ENCODE results near the gene ETFA.

ETFA gene

GRCh38 chr15:76258460-76258859, 52.8 kb downstream of the ETFA start:
- TF ChIP-seq CTCF (IDR thresholded peaks at IDR 0.05; ENCODE audit: low read depth, low read length), result no peak
- in situ Hi-C loops (cut with HindIII; ENCODE audit: low sequenced_read_pairs), result no loop called here
- no peak for DNase-seq (ENCODE audit: low read depth, low spot score)
- H3K4me3 ChIP-seq (ENCODE audit: low read depth, low read length), result no peak overlapping the region

DNA sequence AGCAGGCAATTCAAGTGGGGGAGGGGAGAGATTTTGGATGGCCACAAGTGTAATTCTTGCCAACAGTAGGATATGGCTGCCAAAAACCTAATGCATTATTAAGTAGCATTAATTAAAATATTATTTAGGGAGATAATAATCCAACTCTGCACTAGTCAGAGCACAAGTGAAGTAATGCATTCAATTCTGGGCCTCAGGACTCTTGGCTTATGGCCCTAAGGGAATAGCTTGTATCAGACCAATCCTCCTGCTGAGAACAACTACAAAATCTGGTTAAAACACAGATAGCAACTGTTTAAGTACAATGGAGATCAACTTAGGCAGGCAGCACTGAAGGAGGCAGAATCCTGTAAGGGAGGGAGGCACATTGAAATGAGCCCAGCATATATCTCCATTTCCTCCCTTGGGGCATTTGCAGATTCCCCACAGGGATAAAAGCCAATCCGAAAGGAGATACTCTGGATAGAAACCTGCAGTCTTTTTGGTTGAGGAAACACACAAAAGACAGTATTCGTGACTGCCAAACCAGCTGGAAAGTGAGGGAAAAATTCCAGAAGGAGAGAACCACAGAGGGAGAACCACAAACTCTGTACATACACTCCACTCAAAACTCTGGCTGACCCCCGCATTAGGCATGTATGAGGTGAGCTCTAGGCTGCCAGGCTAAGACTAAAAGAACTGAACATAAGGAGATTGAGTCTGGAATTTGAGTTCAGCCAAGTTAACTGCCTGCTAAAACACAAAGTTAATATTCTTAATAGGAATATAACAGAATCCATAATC, 57.4 kb downstream of the ETFA start:
- no peak overlapping the region for H3K4me3 ChIP-seq (ENCODE audit: low read depth, low read length)
- in situ Hi-C loops (cut with HindIII; ENCODE audit: low sequenced_read_pairs), result no loop called here
- peak; percentile 18 for DNase-seq (ENCODE audit: low read depth, low spot score)
- TF ChIP-seq CTCF (IDR thresholded peaks at IDR 0.05; ENCODE audit: low read depth, low read length), result no peak

DNA sequence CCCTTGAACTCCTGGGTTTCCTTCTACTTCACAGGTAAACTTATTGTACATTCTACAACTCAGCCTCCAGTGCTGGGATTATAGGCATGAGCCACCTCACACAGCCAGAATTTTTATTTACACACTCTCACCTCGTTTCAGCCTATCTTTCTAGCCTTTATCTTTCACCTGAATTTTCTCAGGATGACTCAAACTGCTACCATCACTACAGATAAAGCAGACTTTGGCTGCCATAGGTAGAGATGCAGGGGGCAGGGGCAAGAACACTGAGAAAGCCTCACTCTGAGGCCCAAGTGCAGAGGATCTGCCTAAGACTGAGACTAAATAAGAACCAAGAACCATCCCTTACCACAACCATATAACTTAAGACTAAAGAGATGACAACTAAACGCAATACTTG, 59.0 kb downstream of the ETFA start:
- in situ Hi-C loops (cut with HindIII; ENCODE audit: low sequenced_read_pairs), result no loop called here
- H3K4me3 ChIP-seq (ENCODE audit: low read depth, low read length), result no peak overlapping the region
- no peak for DNase-seq (ENCODE audit: low read depth, low spot score)
- no peak for TF ChIP-seq CTCF (IDR thresholded peaks at IDR 0.05; ENCODE audit: low read depth, low read length)

- no peak for TF ChIP-seq CTCF (IDR thresholded peaks at IDR 0.05; ENCODE audit: low read depth, low read length)
- no peak overlapping the region for H3K4me3 ChIP-seq (ENCODE audit: low read depth, low read length)
- in situ Hi-C loops (cut with HindIII; ENCODE audit: low sequenced_read_pairs), result no loop called here
- DNase-seq (ENCODE audit: low read depth, low spot score), result no peak
Observed at GRCh38 chr15:76251717-76252116, 59.6 kb downstream of the ETFA start.

GRCh38 chr15:76245072-76245610, 66.1 kb downstream of the ETFA start:
- no peak overlapping the region for H3K4me3 ChIP-seq (ENCODE audit: low read depth, low read length)
- no peak for TF ChIP-seq CTCF (IDR thresholded peaks at IDR 0.05; ENCODE audit: low read depth, low read length)

GRCh38 chr15:76239786-76240185, 71.5 kb downstream of the ETFA start:
- no peak overlapping the region for H3K4me3 ChIP-seq (ENCODE audit: low read depth, low read length)
- no peak for DNase-seq (ENCODE audit: low read depth, low spot score)
- no peak for TF ChIP-seq CTCF (IDR thresholded peaks at IDR 0.05; ENCODE audit: low read depth, low read length)
- in situ Hi-C loops (cut with HindIII; ENCODE audit: low sequenced_read_pairs), result no loop called here

More at GRCh38 chr15:76245072-76245610, 66.1 kb downstream of the ETFA start:
- in situ Hi-C loops (cut with HindIII; ENCODE audit: low sequenced_read_pairs), result no loop called here
- no peak for DNase-seq (ENCODE audit: low read depth, low spot score)

All from astrocyte of the spinal cord (primary cell).